Colon (tissue), 2 donors: ENCODE data around the gene OR2M2.

Experiments used
- FAIRE-seq: peaks from 2 replicates; lab custom pipeline; 2012; peaks lifted over from hg19 to GRCh38; lab: Jason Lieb, UNC
- donor health status: control.
- donor health status: control.

Gene OR2M2, protein sequence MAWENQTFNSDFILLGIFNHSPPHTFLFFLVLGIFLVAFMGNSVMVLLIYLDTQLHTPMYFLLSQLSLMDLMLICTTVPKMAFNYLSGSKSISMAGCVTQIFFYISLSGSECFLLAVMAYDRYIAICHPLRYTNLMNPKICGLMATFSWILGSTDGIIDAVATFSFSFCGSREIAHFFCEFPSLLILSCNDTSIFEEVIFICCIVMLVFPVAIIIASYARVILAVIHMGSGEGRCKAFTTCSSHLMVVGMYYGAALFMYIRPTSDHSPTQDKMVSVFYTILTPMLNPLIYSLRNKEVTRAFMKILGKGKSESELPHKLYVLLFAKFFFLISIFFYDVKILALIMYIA

DNA sequence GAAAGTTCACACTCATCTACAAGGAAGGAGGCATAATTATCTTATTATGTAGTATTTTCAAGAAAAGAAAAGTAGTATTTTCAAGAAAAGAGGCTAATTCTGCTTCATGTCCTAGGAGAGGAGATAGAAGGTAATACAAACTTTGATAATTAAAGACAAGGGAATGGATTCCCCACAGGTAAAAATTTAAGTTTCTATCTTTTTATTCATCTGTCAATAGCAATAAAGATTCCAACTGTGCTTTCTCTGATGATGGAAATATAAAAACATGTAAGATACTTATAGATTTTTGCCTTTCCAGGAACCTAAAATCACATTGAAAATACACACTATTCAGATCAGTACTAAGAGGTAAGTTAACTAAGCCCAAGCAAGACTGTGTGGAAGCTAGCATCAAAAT, at the start of gene OR2M2:
Gene OR2M2 (plus strand): TSS at position 301 of the 400 bp plus-strand sequence. CDS start 5,165 bp downstream, outside the sequence.
- no peak for FAIRE-seq

DNA sequence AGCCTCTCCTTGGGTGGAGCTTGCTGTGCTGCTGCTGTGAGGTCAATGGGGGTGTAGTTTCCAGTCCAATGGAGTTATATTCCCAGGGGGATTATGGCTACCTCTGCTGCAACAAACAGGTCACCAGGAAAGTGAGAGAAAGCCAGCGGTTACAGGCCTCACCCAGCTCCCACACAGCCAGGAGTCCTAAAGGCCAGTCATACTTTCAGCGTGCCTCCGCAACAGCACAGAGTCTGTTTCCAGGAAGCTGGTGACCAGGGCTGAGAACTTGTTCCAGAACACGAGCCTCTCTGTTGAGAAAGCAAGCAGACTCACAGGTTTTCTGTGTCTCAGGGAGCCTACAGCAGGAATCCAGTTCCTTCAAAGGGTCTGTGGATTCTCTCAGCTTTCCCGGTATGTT, 47.0 kb upstream of the OR2M2 start:
- no peak for FAIRE-seq

DNA sequence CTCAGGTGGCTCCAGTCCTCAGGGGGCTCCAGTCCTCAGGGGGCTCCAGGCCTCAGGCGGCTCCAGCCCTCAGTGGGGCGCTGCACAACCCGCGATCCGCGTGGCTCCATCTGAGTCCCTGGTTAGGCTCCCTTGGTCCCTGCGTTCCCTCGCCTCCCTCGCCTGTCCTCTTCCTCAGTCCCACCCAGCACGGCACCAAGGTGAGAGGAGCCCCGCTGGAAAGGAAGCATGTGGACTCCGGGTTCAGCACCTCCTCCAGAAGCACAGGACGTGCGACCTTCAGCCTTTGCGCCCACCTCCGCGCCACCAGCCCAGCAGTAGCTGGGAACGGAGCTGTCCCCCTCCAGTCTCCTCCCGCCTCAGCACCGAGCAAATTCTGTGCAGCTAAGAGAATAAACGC, 37.8 kb upstream of the OR2M2 start:
- no peak for FAIRE-seq

DNA sequence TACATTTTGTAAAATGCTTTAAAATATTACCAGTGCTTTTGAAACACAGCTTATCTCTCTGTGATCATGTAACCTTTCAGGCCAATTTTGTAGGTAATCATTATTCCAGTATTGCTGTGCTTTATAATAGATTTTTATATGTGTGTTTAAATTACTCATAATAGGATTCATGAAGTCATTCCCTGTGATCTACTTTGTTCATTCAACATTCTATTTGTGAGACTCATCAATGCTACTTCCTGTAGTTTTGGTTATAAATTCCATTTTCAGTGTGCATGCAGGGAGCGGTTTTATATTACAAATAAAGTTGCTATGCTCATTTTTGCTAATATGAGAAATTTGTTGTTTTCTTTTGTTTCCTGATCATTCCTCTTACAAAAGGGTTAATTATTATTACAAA, 33.8 kb upstream of the OR2M2 start:
- FAIRE-seq: no peak

DNA sequence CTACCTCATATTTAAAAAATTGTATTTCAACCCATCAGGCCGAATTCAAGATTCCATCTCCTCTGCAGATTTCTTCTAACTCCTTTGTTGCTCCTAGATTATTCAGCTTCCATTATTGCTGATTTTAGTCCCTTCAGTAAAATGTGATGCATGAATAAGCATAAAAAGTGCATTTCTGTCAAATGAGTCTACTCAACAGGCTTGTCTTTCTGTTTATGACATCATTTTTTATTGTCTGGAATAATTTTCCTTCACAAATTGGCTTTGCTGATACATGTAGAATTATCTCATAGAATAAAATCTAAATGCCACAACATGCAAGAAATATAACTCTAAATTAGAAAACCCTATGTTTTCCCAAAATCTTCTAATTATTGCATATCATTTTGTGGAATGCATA, 31.3 kb upstream of the OR2M2 start:
- no peak for FAIRE-seq

DNA sequence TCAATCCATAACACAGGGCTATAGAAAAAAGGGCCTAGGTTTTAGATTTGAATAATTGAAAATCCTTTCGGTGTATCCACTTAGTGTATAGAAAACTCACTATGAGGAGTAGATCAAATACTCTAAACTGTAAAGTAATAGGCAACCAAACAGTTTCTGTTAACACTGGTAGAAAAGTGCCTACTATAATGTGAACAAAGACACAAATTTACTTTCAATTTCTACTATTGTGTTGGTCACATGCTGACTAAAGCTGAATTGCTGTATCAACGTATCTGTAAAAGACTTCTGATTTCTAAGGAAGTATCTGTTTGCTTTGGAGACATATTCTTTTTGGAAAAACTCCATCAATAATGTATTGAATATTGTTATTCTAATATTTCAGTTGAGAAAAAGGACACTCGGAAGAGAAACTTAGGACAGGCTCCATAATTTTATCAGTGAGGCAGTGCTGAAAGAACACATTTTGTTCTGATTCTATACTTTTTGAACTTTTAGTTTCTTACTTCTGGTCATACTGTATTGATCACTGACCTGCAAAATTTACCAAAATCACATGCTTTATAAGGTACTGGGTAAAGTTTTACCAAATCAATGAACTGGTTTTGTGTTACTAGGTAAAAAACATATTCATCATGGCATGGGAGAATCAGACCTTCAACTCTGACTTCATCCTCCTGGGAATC, 30.0 kb upstream of the OR2M2 start, which contains the start of gene OR2M5:
Gene OR2M5 (plus strand): TSS at position 636 of the 686 bp plus-strand sequence. CDS start 0 bp downstream, at position 636.
- FAIRE-seq: no peak

DNA sequence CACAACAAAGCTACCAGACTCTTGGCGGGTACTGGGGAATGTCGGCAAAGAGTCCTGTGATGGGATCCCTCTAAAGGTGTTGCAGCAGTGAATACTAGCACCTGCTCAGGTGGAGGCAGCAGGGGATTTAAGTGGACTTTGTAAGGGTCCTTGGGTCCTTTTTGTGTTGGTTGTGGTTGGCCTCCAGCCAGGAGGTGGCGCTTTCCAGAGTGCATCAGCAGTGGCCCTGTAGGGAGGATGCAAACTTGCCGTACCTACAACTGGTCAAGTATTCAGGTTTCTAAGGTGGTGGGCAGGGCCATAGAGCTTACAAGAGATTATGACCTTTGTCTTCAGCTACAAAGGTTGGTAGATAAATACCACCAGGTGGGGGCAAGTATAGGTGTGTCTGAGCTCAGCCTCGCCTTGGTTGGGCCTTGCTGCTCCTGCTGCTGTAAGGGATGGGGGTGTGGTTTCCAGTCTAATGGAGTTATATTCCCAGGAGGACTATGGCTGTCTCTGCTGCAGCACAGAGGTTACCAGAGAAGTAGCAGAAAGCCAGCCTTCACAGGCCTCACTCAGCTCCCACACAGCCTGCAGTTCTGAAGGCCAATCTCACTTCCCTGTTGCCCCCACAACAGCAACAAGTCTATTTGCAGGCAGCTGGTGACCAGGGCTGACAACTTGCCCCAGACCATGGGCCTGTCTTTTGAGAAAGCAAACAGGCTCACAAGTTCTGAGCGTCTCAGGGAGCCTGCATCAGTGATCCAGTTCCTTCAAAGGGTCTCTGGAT, 22.4 kb upstream of the OR2M2 start:
- no peak for FAIRE-seq

DNA sequence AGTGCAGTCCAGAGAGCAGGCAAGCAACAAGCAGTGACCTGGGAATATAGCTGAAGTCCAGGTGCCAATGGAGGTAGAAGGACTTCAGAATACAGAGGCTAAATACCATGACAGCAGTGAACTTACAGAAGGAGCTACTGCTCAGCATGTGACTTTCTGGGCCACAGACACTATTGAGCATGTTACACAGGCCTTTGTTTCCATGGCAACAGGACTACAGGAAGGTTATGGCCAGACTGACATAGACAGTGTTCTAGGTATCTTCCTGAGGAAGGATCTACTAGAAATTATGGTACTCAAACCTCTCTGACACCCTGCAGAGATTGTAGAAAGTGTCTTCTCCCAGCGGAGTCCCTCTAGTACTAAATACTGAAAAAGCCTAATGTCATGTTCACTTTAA, 18.7 kb upstream of the OR2M2 start:
- no peak for FAIRE-seq

DNA sequence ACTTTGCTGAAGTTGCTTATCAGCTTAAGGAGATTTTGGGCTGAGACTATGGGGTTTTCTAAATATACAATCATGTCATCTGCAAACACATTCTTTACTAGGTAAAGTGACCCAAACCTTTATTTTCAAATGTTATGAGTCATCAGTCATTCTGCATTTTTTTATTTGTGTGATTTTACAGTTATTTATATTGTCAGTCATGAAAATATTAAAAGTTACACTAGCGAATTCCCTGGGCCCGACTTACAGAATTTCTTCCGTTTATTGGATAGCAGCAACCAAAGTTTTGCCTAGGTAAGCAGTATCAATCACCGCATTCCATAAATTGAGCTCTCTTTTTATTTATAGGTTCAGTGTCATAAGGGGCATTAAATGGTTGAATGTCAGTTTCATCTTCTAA, 15.9 kb upstream of the OR2M2 start:
- FAIRE-seq: no peak

DNA sequence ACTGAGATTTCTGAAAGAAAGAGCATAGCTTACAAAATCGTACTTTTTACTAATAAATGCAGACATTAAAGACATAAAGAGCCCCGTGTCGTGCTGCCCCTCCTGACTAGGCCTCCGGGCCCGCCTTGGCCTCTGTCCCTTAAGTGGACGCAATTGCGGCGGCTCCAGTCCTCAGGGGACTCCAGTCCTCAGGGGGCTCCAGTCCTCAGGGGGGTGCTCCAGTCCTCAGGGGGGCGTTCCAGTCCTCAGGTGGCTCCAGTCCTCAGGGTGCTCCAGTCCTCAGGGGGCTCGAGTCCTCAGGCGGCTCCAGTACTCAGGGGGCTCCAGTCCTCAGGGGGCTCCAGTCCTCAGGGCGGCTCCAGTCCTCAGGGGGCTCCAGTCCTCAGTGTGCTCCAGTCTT, 10.6 kb upstream of the OR2M2 start:
- FAIRE-seq: no peak

DNA sequence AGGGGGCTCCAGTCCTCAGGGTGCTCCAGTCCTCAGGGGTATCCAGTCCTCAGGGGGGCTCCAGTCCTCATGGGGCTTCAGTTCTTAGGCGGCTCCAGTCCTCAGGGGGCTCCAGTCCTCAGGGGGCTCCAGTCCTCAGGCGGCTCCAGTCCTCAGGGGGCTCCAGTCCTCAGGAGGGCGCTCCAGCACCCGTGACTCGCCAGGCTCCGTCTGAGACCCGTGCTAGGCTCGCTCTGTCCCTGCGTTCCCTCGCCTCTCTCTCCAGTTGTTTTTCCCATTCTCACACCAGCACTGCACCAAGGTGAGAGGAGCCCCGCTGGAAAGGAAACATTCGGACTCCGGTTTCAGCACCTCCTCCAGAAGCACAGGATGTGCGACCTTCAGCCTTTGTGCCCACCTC, 9.4 kb upstream of the OR2M2 start:
- no peak for FAIRE-seq

DNA sequence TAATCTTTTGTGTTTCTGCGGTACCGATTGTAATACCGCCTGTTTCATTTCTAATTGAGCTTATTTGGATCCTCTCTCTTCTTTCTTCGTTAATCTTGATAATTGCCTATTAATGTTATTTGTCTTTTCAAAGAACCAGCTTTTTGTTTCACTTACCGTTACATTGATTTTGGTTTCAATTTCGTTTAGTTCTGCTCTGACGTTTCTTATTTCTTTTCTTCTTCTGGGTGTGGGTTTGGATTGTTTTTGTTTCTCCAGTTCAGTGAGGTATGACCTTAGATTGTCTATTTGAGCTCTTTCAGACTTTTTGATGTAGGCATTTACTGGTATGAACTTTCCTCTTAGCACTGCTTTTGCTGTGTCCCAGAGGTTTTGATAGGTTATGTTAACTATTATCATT, 9.4 kb downstream of the OR2M2 start:
- no peak for FAIRE-seq

DNA sequence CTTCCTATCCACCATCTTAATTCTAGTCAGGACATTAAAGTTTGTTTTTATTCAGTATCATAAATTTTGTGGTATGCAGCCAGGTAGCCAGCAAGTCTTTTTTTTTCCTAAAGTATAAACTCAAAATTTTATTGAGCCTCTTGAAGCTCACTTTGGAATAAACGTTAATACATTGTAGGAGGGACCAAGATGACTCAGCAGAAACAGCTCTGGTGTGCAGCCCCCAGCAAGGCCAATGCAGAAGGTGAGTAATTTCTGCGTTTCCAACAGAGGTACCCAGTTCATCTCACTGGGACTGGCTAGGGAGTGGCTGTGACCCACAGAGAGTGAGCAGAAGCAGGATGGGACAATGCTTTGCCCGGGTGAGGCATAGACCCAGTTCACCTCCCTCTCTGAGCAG, 12.7 kb downstream of the OR2M2 start:
- FAIRE-seq: no peak

DNA sequence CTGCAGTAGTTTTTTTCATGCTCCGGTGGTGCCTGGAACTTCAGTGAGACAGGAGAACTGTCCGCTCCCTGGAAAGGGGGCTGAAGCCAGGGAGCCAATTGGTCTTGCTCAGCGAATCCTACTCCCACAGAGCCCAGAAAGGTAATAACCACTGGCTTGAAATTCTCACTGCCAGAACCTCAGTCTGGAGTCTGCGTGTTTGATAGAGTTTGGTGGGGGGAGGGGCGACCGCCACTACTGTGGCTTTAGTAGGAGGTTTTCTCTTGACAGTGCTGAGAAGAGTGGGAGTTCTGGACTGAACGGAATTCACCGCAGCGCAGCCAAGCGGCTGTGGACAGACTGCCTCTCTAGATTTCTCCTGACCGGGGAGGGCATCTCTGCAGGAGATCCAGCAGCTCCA, 14.4 kb downstream of the OR2M2 start:
- no peak for FAIRE-seq

DNA sequence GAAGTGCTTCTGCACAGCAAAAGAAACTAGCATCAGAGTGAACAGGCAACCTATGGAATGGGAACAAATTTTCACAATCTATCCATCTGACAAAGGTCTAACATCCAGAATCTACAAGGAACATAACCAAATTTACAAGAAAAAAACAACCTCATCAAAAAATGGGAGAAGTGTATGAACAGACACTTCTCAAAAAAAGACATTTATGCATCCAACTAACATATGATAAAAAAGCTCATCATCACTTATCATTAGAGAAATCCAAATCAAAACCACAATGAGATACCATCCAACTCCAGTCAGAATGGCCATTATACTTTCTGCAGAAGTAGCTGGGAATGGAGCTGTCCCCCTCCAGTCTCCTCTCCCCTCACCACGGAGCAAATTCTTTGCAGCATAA, 19.5 kb downstream of the OR2M2 start:
- FAIRE-seq: no peak

DNA sequence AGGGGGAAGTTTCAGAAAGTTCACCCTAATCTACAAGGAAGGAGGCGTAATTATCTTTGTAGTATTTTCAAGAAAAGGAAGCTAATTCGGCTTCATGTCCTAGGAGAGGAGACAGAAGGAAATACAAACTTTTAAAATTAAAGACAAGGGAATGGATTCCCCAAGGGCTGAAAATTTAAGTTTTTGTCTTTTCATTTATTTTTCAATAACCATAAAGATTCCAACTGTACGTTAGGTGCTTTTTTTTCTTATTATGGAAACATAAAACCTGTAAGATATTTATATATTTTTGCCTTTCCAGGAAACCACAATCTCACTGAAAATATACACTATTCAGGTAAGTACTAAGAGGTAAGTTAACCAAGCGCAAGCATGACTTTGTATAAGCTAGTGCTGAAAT, 22.3 kb downstream of the OR2M2 start, which contains the start of gene OR2M3:
Gene OR2M3 (plus strand): TSS at position 301 of the 400 bp plus-strand sequence. CDS start 5,803 bp downstream, outside the sequence.
- FAIRE-seq: no peak

DNA sequence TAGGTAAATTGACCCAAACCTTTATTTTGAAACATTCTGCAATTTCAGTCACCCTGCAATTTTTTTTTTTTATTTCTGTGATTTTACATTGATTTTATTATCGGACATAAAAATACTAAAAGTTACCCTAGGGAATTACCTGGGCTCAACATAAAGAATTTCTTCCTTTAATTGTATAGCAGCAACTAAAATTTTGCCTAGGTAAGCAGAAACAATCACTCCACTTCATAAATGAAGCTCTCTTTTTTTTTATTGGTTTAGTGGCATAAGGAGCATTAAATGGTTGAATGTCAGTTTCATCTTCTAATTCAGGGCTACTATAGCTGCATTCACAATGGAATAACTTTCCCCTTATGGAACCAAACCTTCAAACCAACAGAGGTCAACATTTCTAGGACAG, 41.3 kb downstream of the OR2M2 start:
- no peak for FAIRE-seq

DNA sequence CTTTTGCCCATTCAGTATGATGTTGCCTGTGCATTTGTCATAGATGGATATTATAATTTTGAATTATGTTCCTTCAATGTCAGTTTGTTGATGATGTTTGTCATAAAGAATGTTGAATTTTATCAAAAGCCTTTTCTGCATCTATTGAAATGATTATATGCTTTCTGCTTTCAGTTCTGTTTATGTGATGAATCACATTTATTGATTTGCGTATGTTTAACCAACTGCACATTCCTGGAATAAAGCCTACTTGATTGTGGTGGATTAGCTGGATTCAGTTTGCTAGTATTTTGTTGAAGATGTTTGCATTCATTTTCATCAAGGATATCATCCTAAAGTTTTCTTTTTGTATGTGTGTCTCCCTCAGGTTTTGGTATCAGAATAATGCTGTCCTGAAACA, 50.9 kb downstream of the OR2M2 start:
- no peak for FAIRE-seq

DNA sequence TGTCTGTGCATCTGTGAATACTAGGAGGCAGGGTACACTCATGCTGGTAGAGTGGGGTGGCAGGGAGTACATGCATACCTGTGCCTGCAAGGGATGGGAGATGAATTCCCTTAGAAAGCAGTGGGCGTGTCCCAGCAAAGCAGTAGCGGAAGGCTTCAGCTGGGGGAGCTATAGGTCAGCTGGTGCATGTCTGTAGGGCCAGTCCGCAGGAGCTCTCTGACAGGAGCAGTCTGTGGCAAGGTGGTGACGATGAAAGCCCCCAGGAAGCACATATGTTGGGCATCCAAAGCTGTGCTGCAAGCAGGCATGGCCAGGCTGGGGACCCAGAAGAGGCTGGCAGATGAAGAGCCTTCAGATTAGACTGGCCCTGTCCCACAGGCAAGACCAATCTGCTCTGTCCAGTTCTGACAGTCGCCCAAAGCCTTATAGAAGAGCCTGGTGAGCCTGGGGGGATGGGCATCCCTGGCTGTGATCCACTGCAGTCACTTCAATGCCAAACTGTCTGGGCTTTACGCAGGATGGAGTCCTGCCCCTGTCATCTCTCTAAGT, 54.8 kb downstream of the OR2M2 start:
- FAIRE-seq: no peak
